H9 (cell line): ENCODE measurements around the gene SLC25A29. TPM values are rescaled to one million over a fixed set of nuclear protein-coding genes. Genes with fewer than 3 reads are reported as not detected.

Experiments used
- DNase-seq: peaks from one replicate; pipeline ENCODE4 v3.0.0-alpha.2; 2017
- H2AFZ ChIP-seq: one replicate; pipeline ENCODE4 v1.6.1; 2013; ENCODE audit warnings: mild to moderate bottlenecking, low read length, control low read depth, moderate library complexity
- H2AK5ac ChIP-seq: 2 replicates; pipeline ENCODE4 v1.6.1; 2013; ENCODE audit warnings: low read length, control low read depth, mixed read lengths; ENCODE audit not compliant: insufficient read length
- H2BK120ac ChIP-seq: one replicate; pipeline ENCODE4 v1.6.1; 2013; ENCODE audit warnings: low read depth, mild to moderate bottlenecking, low read length, control low read depth, inconsistent platforms; ENCODE audit not compliant: poor library complexity, severe bottlenecking
- H2BK12ac ChIP-seq: 2 replicates; pipeline ENCODE4 v1.6.1; 2013; ENCODE audit warnings: low read length, control low read depth, mixed read lengths, low read depth; ENCODE audit not compliant: insufficient read length
- H2BK15ac ChIP-seq: 2 replicates; pipeline ENCODE4 v1.6.1; 2013; ENCODE audit warnings: low read depth, low read length, control low read depth
- H2BK20ac ChIP-seq: one replicate; pipeline ENCODE4 v1.6.1; 2013; ENCODE audit warnings: low read depth, mild to moderate bottlenecking, low read length, control low read depth, inconsistent platforms; ENCODE audit not compliant: poor library complexity, severe bottlenecking
- H2BK5ac ChIP-seq: 2 replicates; pipeline ENCODE4 v1.6.1; 2013; ENCODE audit warnings: low read length, control low read depth, mixed read lengths; ENCODE audit not compliant: insufficient read length
- H3K14ac ChIP-seq: 2 replicates; pipeline ENCODE4 v1.6.1; 2013; ENCODE audit warnings: low read length, control low read depth; ENCODE audit not compliant: insufficient read depth
- H3K18ac ChIP-seq: 2 replicates; pipeline ENCODE4 v1.6.1; 2013; ENCODE audit warnings: low read depth, mild to moderate bottlenecking, mixed read lengths, low read length, control low read depth; ENCODE audit not compliant: insufficient read length
- H3K23ac ChIP-seq: 2 replicates; pipeline ENCODE4 v1.6.1; 2013; ENCODE audit warnings: low read length, control low read depth, mixed read lengths, low read depth; ENCODE audit not compliant: insufficient read length
- H3K23me2 ChIP-seq: 2 replicates; pipeline ENCODE4 v1.6.1; 2013; ENCODE audit warnings: low read depth, mild to moderate bottlenecking, mixed read lengths, low read length, control low read depth; ENCODE audit not compliant: insufficient read length, poor library complexity, severe bottlenecking
- H3K27ac ChIP-seq: 2 replicates; pipeline ENCODE4 v1.5.1; 2013; ENCODE audit warnings: low read length, control low read depth, mixed read lengths, low read depth; ENCODE audit not compliant: insufficient read length
- H3K27me3 ChIP-seq: 2 replicates; pipeline ENCODE4 v1.6.1; 2013; ENCODE audit warnings: low read length, control low read depth, inconsistent platforms; ENCODE audit not compliant: insufficient read depth
- H3K4ac ChIP-seq: 2 replicates; pipeline ENCODE4 v1.6.1; 2013; ENCODE audit warnings: low read depth, mild to moderate bottlenecking, control low read depth, inconsistent platforms, low read length, moderate library complexity
- H3K4me1 ChIP-seq: 2 replicates; pipeline ENCODE4 v1.6.1; 2013; ENCODE audit warnings: low read length, control low read depth, inconsistent platforms; ENCODE audit not compliant: insufficient read depth
- H3K4me2 ChIP-seq: 2 replicates; pipeline ENCODE4 v1.6.1; 2013; ENCODE audit warnings: low read length, control low read depth, mixed read lengths; ENCODE audit not compliant: insufficient read length, insufficient read depth
- H3K56ac ChIP-seq: 2 replicates; pipeline ENCODE4 v1.6.1; 2013; ENCODE audit warnings: low read depth, mild to moderate bottlenecking, mixed read lengths, low read length, control low read depth; ENCODE audit not compliant: insufficient read length
- H3K79me1 ChIP-seq: 2 replicates; pipeline ENCODE4 v1.6.1; 2013; ENCODE audit warnings: low read depth, mild to moderate bottlenecking, moderate library complexity, low read length, control low read depth, inconsistent platforms; ENCODE audit not compliant: insufficient read depth, poor library complexity, severe bottlenecking
- H3K79me2 ChIP-seq: 2 replicates; pipeline ENCODE4 v1.6.1; 2013; ENCODE audit warnings: low read length, control low read depth, inconsistent platforms; ENCODE audit not compliant: insufficient read depth
- H3K9ac ChIP-seq: 2 replicates; pipeline ENCODE4 v1.6.1; 2013; ENCODE audit warnings: low read length, control low read depth, mixed read lengths; ENCODE audit not compliant: insufficient read length; ENCODE audit errors: extremely low read depth
- H3K9me3 ChIP-seq: one replicate; pipeline ENCODE4 v1.6.1; 2013; ENCODE audit warnings: low read depth, low read length, inconsistent platforms; ENCODE audit not compliant: control insufficient read depth
- H3T11ph ChIP-seq: one replicate; pipeline ENCODE4 v1.6.1; 2013; ENCODE audit warnings: mild to moderate bottlenecking, low read length, control low read depth, inconsistent platforms
- H4K20me1 ChIP-seq: one replicate; pipeline ENCODE4 v1.6.1; 2013; ENCODE audit not compliant: control insufficient read depth, insufficient read length, insufficient read depth
- H4K5ac ChIP-seq: 2 replicates; pipeline ENCODE4 v1.6.1; 2013; ENCODE audit warnings: low read depth, mild to moderate bottlenecking, mixed read lengths, low read length, control low read depth; ENCODE audit not compliant: insufficient read length
- H4K8ac ChIP-seq: replicated peaks from 2 replicates; pipeline ENCODE4 v1.6.1; 2013; ENCODE audit warnings: low read length, control low read depth, mixed read lengths, low read depth; ENCODE audit not compliant: insufficient read length
- H4K91ac ChIP-seq: 2 replicates; pipeline ENCODE4 v1.6.1; 2013; ENCODE audit warnings: low read depth, mild to moderate bottlenecking, moderate library complexity, mixed read lengths, low read length, control low read depth; ENCODE audit not compliant: insufficient read length
- H3K27ac Mint-ChIP-seq, 3 experiments: 2 replicates in 2 of 3; 3 replicates in 1 of 3; pipeline ENCODE4 v1.8.0; 2020 to 2021; ENCODE audit warnings: mixed read lengths in 3 of 3, mild to moderate bottlenecking in 1 of 3, moderate library complexity in 1 of 3
- H3K27me3 Mint-ChIP-seq: 2 replicates; pipeline ENCODE4 v1.8.0; 2021; ENCODE audit warnings: low read depth, mild to moderate bottlenecking, moderate library complexity, mixed read lengths
- H3K36me3 Mint-ChIP-seq, 3 experiments: 2 replicates in 2 of 3; 3 replicates in 1 of 3; pipeline ENCODE4 v1.8.0; 2020 to 2021; ENCODE audit warnings: low read depth in 3 of 3, mixed read lengths in 3 of 3; ENCODE audit not compliant: insufficient read depth in 1 of 3
- H3K4me1 Mint-ChIP-seq, 2 experiments: 2 replicates each; pipeline ENCODE4 v1.8.0; 2020; ENCODE audit warnings: mixed read lengths in 2 of 2
- H3K4me3 Mint-ChIP-seq, 2 experiments: 2 replicates in 1 of 2; 3 replicates in 1 of 2; pipeline ENCODE4 v1.8.0; 2020 to 2021; ENCODE audit warnings: mild to moderate bottlenecking in 2 of 2, mixed read lengths in 2 of 2, moderate library complexity in 1 of 2
- H3K9me3 Mint-ChIP-seq, 2 experiments: 2 replicates in 1 of 2; 3 replicates in 1 of 2; pipeline ENCODE4 v1.8.0; 2020; ENCODE audit warnings: mild to moderate bottlenecking in 2 of 2, mixed read lengths in 2 of 2, moderate library complexity in 1 of 2
- CTCF ChIP-seq: fragments of 200-600 bp; sonication (generic); conservative IDR thresholded peaks from 3 replicates; pipeline ENCODE4 v1.8.0; 2021; ENCODE audit warnings: antibody characterized with exemption, mild to moderate bottlenecking
- WGBS: extraction: QIAGEN DNeasy Blood & Tissue Kit; methylation state at CpG from one replicate; pipeline ENCODE4 v1.1.7; 2013; ENCODE audit warnings: missing lambda C conversion rate, low lambda C conversion rate, mixed read lengths; ENCODE audit not compliant: insufficient read length; ENCODE audit errors: extremely low coverage; 5-methylcytosine and 5-hydroxymethylcytosine counted together
- microRNA-seq: library from miRNA; unstranded; fragments of <30 nt; microRNA quantifications from one replicate; pipeline ENCODE4, GENCODE V29; 2020; ENCODE audit warnings: borderline microRNAs expressed
- total RNA-seq: library from RNA; stranded (reverse); gene quantifications from 2 replicates; pipeline ENCODE4 v1.2.1, GENCODE V29; 2021

SLC25A29 gene
- total RNA-seq, 1 experiment from 2014 or later, result 175 TPM

- peak overlapping the region; percentile 67 for H3K4me2 ChIP-seq
- no peak overlapping the region for H3K4ac ChIP-seq
- no peak overlapping the region for H2BK120ac ChIP-seq
- H4K5ac ChIP-seq, result no peak overlapping the region
- H3K27ac ChIP-seq, result no peak overlapping the region
- Mint-ChIP-seq H3K27me3 (peaks cover 1% of the 10 kb centered on the region; the same call in 1 of the 2 replicates), H3K9me3 (peaks cover 0 to 2% of the 10 kb centered on the region in 2 experiments; a peak in 1 of 5 replicates), H3K4me3 (peak overlapping the region; percentile 80 to 91), H3K36me3 (peaks cover 19 to 30% (median 28%) of the 10 kb centered on the region in 3 experiments), H3K27ac (peak overlapping the region in 2 of 3 experiments; percentile 28 to 50; a peak in 2 of 7 replicates), H3K4me1 (peaks cover 32 to 41% of the 10 kb centered on the region in 2 experiments)
- no peak overlapping the region for H3T11ph ChIP-seq
- H3K23me2 ChIP-seq, result no peaks in the 10 kb centered on the region
- no peak overlapping the region for H2AK5ac ChIP-seq
- no peak overlapping the region for H3K23ac ChIP-seq
- no peak overlapping the region for H3K14ac ChIP-seq
- H3K79me1 ChIP-seq, result no peaks in the 10 kb centered on the region
- H2BK12ac ChIP-seq, result no peak overlapping the region
- H3K4me1 ChIP-seq, result no peaks in the 10 kb centered on the region
- DNase-seq, result no peak
- peaks cover 53% of the 10 kb centered on the region for H3K79me2 ChIP-seq
- WGBS, result no CpG with 5 or more reads among the region's 3 CpGs
- no peaks in the 10 kb centered on the region for H3K9me3 ChIP-seq
- no peak overlapping the region for H3K56ac ChIP-seq
- H4K91ac ChIP-seq, result no peak overlapping the region
- no peak overlapping the region for H3K9ac ChIP-seq
- no peak overlapping the region for H2AFZ ChIP-seq
- no peaks in the 10 kb centered on the region for H4K20me1 ChIP-seq
- no peak for TF ChIP-seq CTCF
- H3K27me3 ChIP-seq, result no peaks in the 10 kb centered on the region
- H4K8ac ChIP-seq, result no peak overlapping the region
- H2BK5ac ChIP-seq, result no peak overlapping the region
- H2BK15ac ChIP-seq, result no peak overlapping the region
- no peak overlapping the region for H3K18ac ChIP-seq
- H2BK20ac ChIP-seq, result no peak overlapping the region
Observed at GRCh38 chr14:100241279-100241678, 65.0 kb downstream of the SLC25A29 start.

Small RNA genes within 50 kb of the gene (microRNA-seq; reads per million reads assigned to microRNA genes)
- gene MIR345, result 26.4 reads per million, percentile 57 among the genes with 10 or more reads in this experiment
- not detected for gene MIR6764

Other genes starting within 250 kb of the SLC25A29 start
- gene EVL, start 241.0 kb downstream of the SLC25A29 start, total RNA-seq, result 53.2 and 55.1 TPM in 2 replicates
- gene DEGS2, start 146.8 kb downstream of the SLC25A29 start, total RNA-seq, result 0.59 and 0.72 TPM in 2 replicates
- gene YY1, start 67.3 kb downstream of the SLC25A29 start, total RNA-seq, result 103 and 106 TPM in 2 replicates
- 0.13 TPM in 1 of 2 replicates, not detected in the other for gene SLC25A47, start 16.9 kb upstream of the SLC25A29 start, total RNA-seq
- 6.2 and 7.4 TPM in 2 replicates for gene WDR25, start 70.0 kb upstream of the SLC25A29 start, total RNA-seq